ENCODE data around the gene HOXD9. TPM values are rescaled to one million over a fixed set of nuclear protein-coding genes. Genes with fewer than 3 reads are reported as not detected.
A peak's percentile ranks its signal among the peaks of the same experiment; 100 is the strongest.

Gene HOXD9
- total and polyA plus RNA-seq, 2 of the 8 experiments (the other 6 are each of a cell fraction or from before 2014, with no cell fraction given), result not detected

DNA sequence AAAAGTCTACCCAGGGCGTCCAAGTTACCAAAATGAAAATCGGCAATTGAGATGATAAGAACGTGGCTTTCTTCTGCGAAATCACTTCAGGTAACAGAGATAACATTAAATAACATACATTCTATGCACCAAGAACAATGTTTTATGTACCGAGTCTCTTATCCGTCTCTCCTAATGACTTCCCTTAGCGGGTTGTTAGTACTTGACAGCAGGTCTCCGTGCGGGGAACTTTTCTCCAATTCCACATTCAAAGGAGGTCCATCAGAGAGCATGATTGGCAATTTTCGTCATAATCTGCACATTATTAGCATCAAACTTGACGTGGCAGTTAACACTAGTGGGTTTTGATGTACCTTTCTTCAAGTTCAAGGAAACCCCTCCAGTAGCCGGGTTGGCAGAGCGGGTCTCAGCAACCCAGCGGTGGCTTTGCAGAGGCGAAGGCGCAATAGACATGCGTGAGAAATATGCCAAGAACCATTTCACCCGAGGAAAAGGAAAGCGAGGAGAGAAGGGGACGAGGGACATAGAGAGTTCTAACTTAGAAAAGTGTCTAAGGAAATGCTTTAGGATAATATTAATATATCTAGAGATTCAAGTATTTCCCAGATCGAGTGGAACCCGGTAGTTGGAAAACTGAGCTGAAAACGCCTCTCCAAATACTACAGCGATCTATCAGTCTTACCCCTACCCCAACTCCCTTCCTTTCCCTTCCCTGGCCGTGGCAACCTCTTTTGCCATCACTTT is 43.8 kb upstream of the HOXD9 start:
- Histone ChIP-seq H2BK15ac (ENCODE audit: low read length) (no peak overlapping the region), H3K4me1 (replicated peaks in 1 of 4; ENCODE audit: control insufficient read depth in 3 of 4, insufficient read depth in 4 of 4, low read length in 3 of 4) (peaks cover 0 to 29% (median 11%) of the 10 kb centered on the region in 4 experiments; a peak in 5 of 7 replicates), H3K14ac (ENCODE audit: insufficient read length) (no peak overlapping the region), H3K4me2 (ENCODE audit: insufficient read depth in 1 of 2, low read depth in 2 of 2, low read length in 2 of 2) (peak overlapping the region; percentile 67 to 83), H3K4me3 (ENCODE audit: extremely low read depth in 1 of 4, insufficient read depth in 2 of 4, low read depth in 3 of 4, low read length in 4 of 4) (peak overlapping the region; percentile 4 to 52 (median 26); a peak in 5 of 8 replicates), H3K9ac (replicated peaks in 1 of 4; ENCODE audit: extremely low read depth in 1 of 4, low read depth in 3 of 4, low read length in 3 of 4) (no peak overlapping the region), H3K9me3 (ENCODE audit: insufficient read depth in 2 of 2, low read depth in 1 of 2, low read length in 1 of 2) (no peaks in the 10 kb centered on the region; a peak in 1 of 4 replicates), H3K23me2 (ENCODE audit: low read depth, low read length) (peaks cover 6% of the 10 kb centered on the region; the same call in 1 of the 2 replicates), H3K4ac (replicated peaks; ENCODE audit: insufficient read length, low read depth, low read length) (no peak overlapping the region), H4K91ac (replicated peaks; ENCODE audit: insufficient read length, low read length) (no peak overlapping the region), H3K36me3 (ENCODE audit: control insufficient read depth in 2 of 4, insufficient read depth in 4 of 4, low read length in 3 of 4) (peaks cover 0 to 5% (median 0%) of the 10 kb centered on the region in 4 experiments; a peak in 1 of 8 replicates), H3K56ac (replicated peaks; ENCODE audit: insufficient read length, low read depth, low read length) (no peak overlapping the region), H2BK12ac (ENCODE audit: low read depth, low read length) (no peak overlapping the region), H4K8ac (ENCODE audit: extremely low read depth, insufficient read depth, low read length) (no peak overlapping the region), H3K79me1 (ENCODE audit: low read depth, low read length) (no peaks in the 10 kb centered on the region), H3K27me3 (replicated peaks in 1 of 4; ENCODE audit: control insufficient read depth in 3 of 4, extremely low read depth in 1 of 4, insufficient read depth in 3 of 4, low read length in 3 of 4) (peaks cover 85 to 98% (median 92%) of the 10 kb centered on the region in 4 experiments), H3K79me2 (ENCODE audit: control insufficient read depth in 1 of 2, insufficient read depth in 2 of 2, low read length in 2 of 2) (no peaks in the 10 kb centered on the region), H2AFZ (ENCODE audit: low read length) (no peak overlapping the region), H2AK5ac (ENCODE audit: low read depth, low read length) (no peak overlapping the region), H3K27ac (ENCODE audit: low read depth, low read length) (no peak overlapping the region), H4K5ac (ENCODE audit: insufficient read length, low read depth, low read length) (no peak overlapping the region), H2BK120ac (replicated peaks; ENCODE audit: low read depth, low read length) (no peak overlapping the region), H3K18ac (ENCODE audit: extremely low read depth, low read length) (no peak overlapping the region), H2BK20ac (ENCODE audit: low read length) (no peak overlapping the region), H2BK5ac (ENCODE audit: low read depth, low read length) (no peak overlapping the region), H3K23ac (ENCODE audit: insufficient read length) (no peak overlapping the region), H4K20me1 (replicated peaks in 1 of 2; ENCODE audit: control insufficient read depth in 1 of 2, insufficient read depth in 2 of 2, low read length in 2 of 2) (peaks cover 7 to 17% of the 10 kb centered on the region in 2 experiments)
- DNase-seq (ENCODE audit: low read depth in 1 of 2, low spot score in 2 of 2), result peak in 1 of 2 experiments; percentile 46
- no peak for FAIRE-seq
- WGBS, 2 experiments (ENCODE audit: extremely low coverage in 1 of 2, insufficient coverage in 1 of 2, insufficient read length in 1 of 2, insufficient replicate concordance in 2 of 2, low coverage in 1 of 2, low lambda C conversion rate in 2 of 2, missing lambda C conversion rate in 1 of 2), result 15% methylated on average over 25 of the region's 25 CpGs; no CpG with 5 or more reads in 1 of the 2 experiments
- CTCF ChIA-PET (ENCODE audit: partially characterized antibody), result interaction anchor here (0.6 to 7.8 kb wide), 26 partner anchors 7 to 1481 kb away, joined by 3 to 130 read pairs (median 5); partner anchors contain the start of genes HOXD12 and LNPK
- POLR2A ChIA-PET (ENCODE audit: partially characterized antibody), result interaction anchor here (2.5 kb wide), 1 partner anchor 19 kb away, joined by 8 read pairs; no protein-coding TSS in a partner anchor
- TF ChIP-seq NANOG (IDR thresholded peaks at IDR 0.05; ENCODE audit: insufficient read depth, low read depth, low read length, poor library complexity, severe bottlenecking), result no peak
- TF ChIP-seq CBX8 (IDR thresholded peaks at IDR 0.05; ENCODE audit: borderline replicate concordance, low read depth, low read length), result peak; percentile 70; the same call in 1 of the 2 replicates
- TF ChIP-seq EZH2 (IDR thresholded peaks at IDR 0.05; ENCODE audit: low read depth, low read length, severe bottlenecking), result peak; percentile 87
- peak; percentile 93 for TF ChIP-seq RNF2 (IDR thresholded peaks at IDR 0.05; ENCODE audit: borderline replicate concordance, low read depth, low read length, missing control alignments, poor library complexity, severe bottlenecking)
- 0 out of 2 replicates have a peak, but pooled peaks have one; percentile 10 for TF ChIP-seq TCF12 (IDR thresholded peaks at IDR 0.05; ENCODE audit: low read depth, low read length)
- TF ChIP-seq, protein P1, sequence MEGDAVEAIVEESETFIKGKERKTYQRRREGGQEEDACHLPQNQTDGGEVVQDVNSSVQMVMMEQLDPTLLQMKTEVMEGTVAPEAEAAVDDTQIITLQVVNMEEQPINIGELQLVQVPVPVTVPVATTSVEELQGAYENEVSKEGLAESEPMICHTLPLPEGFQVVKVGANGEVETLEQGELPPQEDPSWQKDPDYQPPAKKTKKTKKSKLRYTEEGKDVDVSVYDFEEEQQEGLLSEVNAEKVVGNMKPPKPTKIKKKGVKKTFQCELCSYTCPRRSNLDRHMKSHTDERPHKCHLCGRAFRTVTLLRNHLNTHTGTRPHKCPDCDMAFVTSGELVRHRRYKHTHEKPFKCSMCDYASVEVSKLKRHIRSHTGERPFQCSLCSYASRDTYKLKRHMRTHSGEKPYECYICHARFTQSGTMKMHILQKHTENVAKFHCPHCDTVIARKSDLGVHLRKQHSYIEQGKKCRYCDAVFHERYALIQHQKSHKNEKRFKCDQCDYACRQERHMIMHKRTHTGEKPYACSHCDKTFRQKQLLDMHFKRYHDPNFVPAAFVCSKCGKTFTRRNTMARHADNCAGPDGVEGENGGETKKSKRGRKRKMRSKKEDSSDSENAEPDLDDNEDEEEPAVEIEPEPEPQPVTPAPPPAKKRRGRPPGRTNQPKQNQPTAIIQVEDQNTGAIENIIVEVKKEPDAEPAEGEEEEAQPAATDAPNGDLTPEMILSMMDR (IDR thresholded peaks at IDR 0.05; ENCODE audit: control extremely low read depth in 1 of 3, insufficient read depth in 1 of 3, low read depth in 1 of 3, low read length in 3 of 3), result no peak
- TF ChIP-seq POU5F1 (IDR thresholded peaks at IDR 0.05; ENCODE audit: low read depth, low read length), result 0 out of 2 replicates have a peak, but pooled peaks have one; percentile 7
